SIG-M5 (cell line): ENCODE results near the gene CEP68.
A peak's percentile ranks its signal among the peaks of the same experiment; 100 is the strongest.

Experiments used
- DNase-seq: peaks from one replicate; lab custom pipeline; 2025; lab: John Stamatoyannopoulos, UW

CEP68 gene

DNA sequence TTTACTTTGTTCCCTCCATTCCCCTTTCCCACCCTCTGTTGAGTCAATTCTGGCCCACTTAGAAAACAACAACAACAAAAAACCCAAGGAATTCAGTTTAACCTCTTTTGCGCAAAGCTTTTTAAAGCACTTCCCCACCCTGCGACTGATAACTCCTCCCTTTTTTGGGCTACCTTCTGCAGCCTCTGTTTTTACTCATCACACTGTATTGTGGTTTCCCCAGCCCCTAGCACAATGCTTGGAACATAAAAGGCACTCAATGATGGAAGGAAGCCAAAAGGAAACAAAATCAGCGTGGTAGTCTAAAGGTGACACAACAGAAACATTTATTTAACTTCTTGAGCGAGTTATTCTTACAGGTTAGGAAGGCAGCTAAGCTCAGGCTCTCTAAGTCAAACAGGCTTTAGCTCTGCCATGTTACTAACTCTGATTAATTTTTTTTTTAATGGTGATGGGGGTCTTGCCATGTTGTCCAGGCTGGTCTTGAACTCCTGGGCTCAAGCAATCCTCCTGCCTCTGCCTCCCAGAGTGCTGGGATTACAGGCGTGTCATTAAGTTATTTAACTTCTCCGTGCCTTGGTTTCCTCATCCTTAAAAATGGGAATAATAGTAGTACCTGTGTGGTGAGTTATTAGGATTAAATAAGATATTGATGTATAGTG, 1.3 kb downstream of the CEP68 start:
- peak; percentile 21 for DNase-seq

DNA sequence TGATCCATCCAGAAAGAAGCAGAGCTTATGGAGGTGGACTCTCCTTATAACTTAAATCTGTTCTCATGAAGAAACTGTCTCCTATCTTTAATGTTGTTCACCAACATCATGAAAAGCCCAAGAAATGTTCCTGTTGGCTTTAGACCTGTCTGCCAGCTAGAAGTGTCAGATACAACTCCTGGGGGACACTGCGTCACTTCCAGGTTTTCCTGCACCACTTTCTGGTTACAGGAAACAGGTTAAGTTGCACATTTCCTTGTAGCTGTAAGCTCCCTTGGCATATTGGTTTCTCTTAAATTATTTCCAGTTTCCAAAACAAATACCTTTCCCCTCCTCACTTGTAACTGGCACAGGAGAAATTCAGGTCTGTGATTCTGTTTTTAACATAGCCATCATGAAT, 2.9 kb downstream of the CEP68 start:
- no peak for DNase-seq

DNA sequence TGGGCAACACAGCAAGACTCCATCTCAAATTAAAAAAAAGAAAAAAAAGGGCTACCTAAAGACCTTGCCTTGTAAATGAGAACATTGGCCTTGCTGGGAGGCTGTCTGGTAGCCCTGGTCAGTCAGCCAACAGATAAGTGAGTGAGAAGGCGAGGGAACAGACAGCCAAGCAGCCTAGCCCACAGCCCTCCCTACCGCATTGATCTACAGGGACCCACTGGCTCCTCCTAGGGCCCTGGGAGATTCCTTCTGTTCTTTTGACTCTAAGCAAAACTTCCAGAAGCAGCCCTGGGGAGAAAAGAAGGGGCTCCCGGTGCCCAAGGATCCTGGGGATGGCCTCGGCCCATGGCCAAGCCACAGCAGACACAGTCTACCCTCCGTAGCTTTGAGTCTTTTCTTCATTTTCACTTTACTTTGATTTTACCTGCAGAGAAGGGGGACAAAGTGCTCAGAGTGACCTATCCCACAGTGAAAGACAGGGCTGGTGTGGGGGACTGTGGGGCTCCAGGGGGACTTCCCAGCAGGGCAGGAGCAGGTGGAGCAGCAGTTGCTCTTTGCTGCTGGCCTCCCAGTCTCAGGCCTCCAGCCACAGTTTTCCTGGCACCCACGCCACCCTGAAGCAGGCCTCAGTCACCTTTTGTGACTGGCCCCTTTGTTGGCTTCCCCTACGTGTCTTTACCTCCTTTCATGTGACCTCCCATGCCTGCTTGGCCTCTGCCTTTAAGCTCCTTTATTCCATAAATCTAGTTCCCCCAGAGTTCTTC, 5.1 kb downstream of the CEP68 start:
- DNase-seq, result no peak

DNA sequence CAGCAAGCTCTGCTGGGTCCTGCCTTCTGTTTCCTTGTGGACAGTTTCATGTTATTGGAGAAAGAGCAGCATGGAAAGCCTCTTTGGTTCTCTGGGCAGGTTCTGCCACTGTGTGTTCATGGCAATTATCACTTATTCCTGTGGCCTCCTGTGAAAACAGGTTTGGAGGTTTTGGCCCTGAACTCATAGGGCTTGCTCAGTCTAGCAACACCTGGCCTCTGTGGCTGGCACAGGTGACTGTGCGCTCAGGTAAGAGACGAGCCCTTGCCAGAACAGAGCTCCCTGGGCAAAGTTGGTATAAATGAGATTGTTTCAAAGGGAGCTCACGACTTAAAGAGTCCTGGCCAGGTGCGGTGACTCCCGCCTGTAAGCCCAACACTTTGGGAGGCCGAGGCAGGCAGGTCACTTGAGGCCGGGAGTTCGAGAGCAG, 5.7 kb downstream of the CEP68 start:
- DNase-seq, result no peak

DNA sequence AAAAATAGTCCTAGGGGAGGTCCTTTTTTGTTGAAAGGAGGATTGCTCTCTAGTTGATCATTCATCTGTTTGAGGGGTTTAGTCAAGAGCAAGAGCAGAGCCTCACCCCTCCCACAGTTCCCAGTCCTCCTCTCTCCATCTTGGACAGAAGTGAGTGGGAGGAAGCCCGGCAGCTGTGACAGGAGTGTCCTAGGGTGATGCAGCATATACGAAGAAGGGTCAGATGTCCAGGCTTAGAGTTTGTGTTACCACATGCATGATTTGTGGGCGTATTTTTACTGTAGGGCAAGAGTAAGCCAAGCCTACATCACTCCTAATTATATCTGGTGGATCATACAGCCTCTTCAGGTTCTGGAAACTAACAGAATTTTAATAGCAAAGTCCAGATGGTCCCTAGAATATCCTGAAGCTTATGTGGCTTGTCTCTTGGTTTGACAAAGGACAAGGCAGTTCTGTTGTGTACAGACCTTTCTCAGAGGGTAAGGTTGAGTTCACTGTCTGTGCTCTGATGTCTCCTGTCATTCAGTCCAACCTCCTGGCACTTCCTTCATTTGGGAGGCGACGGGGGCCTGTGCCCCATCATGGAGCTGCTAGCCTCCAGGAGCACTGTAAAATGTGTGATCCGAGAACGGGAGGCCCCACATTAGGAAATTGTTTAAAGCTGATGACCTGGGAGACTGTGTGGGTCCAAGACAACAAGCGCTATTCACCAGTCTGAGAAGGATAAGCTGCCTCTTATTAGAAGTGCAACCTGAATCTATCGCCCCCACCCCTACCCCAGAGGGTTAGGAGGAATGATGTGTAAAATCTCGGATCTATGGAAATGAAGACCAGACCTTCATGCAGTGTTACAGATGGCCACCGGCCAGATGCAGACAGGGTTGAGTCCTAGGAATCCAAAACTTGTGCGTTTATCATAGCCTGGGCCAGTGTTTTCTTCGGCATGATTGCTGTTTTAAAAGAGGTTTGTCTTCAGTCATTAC, 6.9 kb downstream of the CEP68 start:
- no peak for DNase-seq

DNA sequence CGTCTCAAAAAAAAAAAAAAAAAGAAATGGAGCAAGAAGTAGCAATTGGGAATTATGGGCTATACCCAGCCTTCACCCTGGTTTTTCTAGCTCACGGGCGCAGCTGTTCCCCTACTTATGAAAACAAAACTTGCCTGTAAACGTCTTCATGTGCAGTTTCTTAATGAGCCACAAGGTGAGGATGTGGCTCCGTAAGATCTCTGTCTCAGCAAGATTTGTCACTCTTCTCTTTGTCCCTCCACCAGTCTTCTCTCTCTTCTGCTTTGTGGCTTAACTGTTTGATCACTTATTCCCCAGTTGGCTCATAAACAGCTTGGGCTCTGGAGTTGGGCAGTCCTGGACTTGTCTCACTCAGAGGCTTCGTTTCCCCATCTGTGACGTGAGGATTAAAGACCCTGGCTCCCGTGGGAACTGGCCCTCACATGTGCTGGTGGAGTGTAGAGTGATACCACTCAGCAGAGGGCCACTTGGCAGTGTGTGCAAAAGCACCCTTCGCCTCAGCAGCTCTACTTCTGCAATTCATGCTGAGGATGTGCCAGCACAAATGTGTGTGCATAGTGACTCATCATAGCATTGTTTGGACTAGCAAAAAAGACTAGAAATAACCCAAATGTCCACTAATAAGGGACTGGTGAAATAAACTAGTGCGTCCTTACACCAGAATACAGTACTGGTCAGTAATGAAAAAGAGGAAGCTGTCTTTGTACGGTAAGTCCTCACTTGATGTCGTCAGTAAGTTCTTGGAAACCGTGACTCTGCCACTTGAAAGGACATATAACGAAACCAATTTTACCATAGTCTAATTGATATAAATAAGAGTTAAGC, 8.7 kb downstream of the CEP68 start:
- DNase-seq, result peak; percentile 89

DNA sequence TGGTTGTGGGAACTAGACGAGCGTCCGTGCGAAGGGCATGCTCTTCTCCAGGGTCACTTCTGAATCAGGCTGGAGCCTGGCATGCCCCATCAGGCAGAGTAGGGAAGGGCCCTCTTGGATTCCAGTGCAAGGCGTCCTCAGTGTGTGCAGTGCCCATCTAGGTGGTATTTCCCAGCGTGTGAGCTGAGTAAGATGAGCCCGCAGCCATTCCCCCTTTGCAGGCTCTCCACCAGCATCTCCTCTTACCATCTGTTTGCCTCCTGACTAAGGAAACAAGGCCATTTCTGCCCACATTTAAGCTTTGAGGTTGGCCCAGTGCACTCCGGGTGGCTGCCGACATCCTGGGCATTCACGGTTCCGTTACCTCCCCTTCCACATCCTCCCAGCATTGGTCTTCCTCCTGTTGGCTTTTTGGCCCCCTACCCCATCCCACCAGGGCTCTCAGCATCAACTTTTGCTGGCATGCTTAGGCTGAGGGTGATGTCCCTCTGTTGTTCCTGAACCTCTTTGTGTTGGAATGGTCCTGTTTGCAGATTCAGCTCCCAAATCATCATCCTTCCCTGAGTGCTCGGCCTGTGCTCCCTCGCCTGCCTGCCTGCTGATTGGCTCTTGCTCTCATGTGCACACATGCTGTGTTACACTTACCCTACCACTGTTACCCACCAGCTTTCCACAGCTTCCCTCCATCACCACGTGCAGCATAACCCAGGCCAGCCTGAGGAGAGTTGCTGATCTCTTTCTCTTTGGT, 11.8 kb downstream of the CEP68 start:
- DNase-seq, result no peak

DNA sequence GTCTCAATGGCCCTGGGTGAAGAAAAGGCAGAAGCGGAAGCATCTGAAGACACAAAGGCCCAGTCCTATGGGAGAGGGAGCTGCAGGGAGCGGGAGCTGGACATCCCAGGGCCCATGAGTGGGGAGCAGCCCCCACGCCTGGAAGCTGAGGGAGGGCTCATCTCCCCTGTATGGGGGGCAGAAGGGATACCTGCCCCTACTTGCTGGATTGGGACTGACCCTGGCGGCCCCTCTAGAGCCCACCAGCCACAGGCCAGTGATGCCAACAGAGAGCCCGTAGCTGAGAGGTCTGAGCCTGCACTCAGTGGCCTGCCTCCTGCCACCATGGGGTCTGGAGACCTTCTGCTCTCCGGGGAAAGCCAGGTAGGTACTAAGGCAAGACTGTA, 13.2 kb downstream of the CEP68 start:
- DNase-seq, result no peak

DNA sequence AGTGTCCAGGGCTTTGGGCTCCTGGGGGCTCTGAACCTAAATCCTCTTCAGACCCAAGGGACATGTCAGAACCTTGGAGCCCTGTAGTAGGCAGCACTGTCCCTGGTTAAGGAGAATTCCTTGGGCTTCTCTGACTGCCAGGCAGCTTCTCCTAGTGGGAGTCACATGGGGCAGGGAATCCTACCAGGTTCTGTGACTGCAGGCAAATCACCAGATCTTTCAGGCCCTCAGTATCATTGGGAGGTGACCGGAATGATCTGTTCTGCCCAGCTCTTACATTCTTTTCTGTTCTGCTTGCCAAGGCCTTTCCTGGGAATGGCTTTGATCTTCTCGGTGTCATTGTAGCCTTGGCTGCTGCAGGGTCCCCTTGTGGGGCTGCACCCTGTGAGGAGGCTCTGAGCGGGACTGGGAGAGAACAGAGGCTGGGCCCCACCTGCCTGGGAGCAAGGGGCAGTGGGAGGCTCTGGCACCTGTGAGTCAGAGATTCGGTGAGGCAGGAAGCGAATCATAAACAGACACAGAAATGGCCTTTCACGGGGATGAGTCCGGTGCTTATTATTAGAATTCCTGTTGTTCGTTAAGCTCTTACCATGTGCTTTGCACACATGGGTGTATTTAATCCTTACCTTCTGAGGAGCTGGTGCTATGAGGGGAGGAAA, 14.1 kb downstream of the CEP68 start:
- DNase-seq, result no peak

DNA sequence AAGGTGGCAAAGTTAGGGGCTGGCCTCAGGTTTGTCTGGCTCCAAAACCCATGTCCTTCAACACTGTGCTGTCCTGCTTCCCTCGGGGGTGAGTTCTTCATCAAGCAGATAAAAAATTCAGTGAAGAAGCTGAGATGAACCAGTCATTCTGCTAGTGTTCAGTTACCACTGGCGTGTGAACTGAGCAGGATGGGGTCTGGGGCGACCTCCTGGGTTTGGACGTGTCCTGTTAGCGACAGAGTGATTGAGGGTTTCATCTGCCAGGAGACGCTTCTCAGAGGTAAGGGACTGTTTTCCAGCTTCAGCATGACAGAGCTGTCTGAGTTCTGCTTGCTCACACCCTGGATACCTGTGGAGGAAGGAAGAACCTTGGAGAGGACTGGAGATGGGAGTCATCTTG, 14.6 kb downstream of the CEP68 start:
- no peak for DNase-seq

DNA sequence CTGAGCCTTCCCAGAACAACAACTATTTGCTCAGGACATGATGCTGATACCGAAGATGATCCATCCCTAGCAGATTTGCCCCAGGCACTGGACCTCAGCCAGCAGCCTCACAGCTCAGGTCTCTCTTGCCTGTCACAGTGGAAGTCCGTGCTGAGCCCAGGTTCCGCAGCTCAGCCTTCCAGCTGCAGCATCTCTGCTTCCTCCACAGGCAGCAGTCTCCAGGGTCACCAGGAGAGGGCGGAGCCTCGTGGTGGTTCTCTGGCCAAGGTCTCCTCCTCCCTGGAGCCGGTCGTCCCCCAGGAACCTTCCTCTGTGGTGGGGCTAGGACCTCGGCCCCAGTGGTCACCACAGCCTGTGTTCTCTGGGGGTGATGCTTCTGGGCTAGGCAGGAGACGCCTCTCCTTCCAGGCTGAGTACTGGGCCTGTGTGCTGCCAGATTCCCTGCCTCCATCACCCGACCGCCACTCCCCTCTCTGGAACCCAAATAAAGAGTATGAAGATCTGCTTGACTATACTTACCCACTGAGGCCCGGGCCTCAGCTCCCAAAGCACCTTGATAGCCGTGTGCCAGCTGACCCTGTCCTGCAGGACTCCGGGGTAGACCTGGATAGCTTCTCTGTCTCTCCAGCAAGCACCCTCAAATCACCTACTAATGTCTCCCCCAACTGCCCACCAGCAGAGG, 15.4 kb downstream of the CEP68 start:
- no peak for DNase-seq

DNA sequence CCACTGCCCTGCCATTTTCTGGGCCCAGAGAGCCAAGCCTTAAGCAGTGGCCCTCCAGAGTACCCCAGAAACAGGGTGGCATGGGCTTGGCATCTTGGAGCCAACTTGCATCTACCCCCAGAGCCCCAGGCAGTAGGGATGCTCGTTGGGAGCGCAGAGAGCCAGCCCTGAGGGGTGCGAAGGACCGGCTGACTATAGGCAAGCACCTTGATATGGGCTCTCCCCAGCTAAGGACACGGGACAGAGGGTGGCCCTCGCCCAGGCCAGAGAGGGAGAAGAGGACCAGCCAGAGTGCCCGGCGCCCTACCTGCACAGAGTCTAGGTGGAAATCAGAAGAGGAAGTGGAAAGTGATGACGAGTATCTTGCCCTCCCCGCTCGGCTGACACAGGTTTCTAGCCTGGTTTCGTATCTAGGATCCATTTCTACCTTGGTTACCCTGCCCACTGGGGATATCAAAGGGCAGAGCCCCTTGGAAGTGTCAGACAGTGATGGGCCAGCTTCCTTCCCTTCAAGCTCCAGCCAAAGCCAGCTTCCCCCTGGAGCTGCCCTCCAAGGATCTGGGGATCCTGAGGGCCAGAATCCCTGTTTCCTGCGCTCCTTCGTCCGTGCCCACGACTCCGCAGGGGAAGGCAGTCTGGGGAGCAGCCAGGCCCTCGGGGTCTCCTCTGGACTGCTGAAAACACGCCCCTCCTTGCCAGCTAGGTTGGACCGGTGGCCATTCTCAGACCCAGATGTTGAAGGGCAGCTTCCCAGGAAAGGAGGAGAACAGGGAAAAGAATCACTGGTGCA, 16.2 kb downstream of the CEP68 start:
- no peak for DNase-seq

DNA sequence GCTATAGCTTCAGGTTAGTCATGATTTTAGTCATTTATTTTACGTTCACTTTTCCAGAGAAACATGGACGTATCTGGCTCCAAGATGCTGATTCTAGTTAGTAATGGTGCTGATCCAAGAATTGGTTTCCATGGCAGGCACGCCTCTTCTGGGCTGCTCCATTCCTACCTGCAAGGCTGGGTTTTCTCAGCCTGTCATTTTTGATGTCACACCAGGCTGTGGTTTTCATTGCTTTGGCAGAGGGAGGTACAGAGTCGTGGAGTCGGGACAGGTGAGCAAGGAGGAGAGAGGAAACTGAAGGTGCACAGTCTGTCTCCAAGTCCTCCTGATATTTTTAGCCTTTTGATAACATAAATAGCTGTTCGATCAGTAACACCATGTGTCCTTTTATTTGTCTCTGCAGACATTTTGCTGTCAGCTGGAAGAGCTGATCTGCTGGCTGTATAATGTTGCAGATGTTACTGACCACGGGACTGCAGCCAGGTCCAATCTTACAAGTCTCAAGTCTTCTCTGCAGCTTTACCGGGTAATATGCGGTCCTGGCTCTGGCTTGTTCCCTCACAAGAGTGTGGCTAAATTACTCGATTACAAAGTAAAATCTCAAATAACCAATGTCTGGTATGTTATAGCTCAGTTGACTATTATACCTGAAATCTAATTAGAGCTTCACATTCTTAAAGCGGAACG, 17.8 kb downstream of the CEP68 start:
- DNase-seq, result no peak

DNA sequence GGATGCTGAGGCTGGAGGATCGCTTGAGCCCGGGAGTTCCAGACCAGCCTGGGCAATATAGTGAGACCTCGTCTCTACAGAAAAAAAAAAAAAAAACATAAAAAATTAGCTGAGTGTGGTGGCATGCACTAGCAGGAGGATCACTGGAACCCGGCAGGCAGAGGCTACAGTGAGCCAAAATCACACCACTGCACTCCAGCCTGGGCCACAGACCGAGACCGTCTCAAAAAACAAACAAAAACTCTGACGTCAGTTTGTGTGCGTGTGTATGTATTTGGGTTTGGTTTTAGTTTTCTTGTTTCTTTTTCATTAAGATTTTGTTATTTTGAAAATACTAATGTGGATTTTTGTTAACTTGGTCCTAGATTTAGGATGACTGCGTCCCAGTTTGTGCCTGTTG, 19.0 kb downstream of the CEP68 start:
- no peak for DNase-seq

DNA sequence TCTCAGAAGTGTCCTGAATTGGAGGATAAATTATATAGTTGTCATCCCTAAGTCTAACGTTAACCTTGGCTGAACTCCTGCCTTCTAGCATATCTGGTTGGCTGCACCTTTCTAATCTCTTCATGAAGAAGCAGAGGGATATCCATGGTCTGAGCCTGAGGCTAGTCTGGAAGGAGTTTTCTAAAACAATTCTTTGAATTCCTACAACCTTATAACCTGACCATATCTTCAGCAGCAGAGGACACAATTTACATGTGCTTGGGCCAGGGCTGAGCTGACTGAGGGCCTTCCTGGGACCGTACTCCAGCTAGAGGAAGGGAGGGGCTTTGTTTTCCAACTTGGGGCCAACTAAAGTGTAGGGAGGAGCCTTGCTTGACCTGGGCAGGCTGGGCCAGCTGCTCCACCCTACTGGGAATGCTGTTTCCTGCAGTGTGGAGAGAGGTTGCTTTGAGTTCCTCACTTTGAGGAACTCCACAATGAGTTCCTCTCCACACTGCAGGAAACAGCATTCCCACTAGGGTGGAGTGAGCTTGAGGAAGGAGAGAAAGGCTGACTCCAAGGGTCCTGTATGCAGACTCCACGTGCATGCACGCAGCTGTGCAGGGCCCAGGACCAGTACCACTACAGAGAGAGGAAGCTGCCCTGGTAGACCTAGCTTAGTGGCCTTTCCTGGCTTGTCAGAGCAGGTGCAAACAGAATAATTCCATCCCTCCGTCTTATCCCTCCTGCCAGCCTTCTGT, 19.6 kb downstream of the CEP68 start:
- DNase-seq, result no peak

DNA sequence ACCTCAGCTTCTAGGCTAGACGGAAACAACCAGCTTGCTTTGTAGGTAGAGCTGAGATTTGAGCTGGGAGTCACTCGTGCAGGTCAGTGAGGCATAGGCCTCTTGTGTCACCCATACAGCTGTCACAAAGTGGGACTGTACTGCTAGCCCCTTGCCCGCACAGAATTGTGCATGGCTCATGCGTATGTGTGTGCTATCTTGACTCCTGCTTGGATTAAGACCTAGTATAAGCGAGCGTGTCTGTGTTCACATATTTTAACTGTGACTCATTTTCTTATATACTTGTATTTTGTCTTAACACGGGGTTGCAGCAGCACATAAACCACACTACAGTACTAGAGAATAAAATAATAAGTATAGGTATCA, 20.1 kb downstream of the CEP68 start:
- DNase-seq, result no peak

DNA sequence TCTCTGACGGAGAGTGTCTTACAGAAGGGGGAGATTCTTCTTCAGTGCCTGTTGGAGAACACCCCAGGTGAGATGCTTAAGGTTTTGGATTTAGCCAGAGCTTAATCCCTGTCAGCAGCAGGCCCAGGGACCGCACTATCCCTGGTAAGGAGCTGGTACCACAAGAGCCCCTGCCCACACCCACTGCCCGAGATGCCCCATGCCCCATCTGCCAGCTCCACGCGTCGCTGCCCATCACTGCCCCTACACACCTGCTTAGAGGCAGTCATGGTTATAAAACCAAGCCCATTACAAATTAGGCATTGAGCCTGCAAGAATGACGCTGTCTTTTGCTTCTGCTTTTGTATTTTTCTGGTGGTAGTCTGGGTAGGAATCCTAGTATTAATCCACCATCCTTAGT, 21.7 kb downstream of the CEP68 start:
- no peak for DNase-seq

DNA sequence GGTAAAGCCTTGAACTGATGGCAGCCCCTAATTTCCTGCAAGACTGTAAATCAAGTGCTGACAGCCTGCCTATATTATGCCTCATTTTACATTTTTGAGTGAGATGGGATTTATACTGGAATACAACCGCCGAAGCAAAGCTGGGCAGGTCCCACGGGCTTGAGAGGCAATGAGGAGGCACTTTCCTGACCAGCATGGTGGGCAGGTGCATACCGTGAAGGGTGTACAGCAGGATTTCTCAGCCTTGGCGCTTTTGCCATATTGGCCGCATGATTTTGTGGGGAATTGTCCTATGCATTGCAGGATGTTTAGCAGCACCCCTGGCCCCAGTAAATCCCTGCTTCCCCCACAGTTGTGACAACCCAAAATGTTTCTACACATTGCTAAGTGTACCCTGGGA, 22.8 kb downstream of the CEP68 start:
- DNase-seq, result no peak
